Panc1 (cell line): ENCODE data around the gene TEDC2. TPM values are rescaled to one million over a fixed set of nuclear protein-coding genes. Genes with fewer than 3 reads are reported as not detected.

ENCODE experiments used
- ATAC-seq: fragments of 200-7000 bp; cut with Tn5 transposase; 2 replicates; pipeline ENCODE4 v1.9.1; 2020; ENCODE audit warnings: mild to moderate bottlenecking, moderate library complexity
- BruUV-seq: library from RNA; stranded (reverse); fragments of 400-500 nt; replicated peaks from 2 replicates; lab custom pipeline; 2021; lab: Mats Ljungman, UMichigan
- CTCF ChIA-PET: fragments of 300-600 bp; sonication (Branson Sonifier 250); formaldehyde crosslinking; loops from one replicate; lab custom pipeline; 2022; ENCODE audit warnings: antibody characterized with exemption; lab: Charles Lee
- POLR2A ChIA-PET: fragments of 300-600 bp; sonication (Branson Sonifier 250); formaldehyde crosslinking; loops from one replicate; lab custom pipeline; 2022; ENCODE audit warnings: antibody characterized with exemption; lab: Charles Lee
- DNase-seq: peaks from one replicate; pipeline ENCODE4 v3.0.0-alpha.2; 2010; ENCODE audit warnings: low read depth, low spot score
- H3K27ac ChIP-seq: 2 replicates; pipeline ENCODE4 v1.5.1; 2011; ENCODE audit warnings: mild to moderate bottlenecking, low read length, inconsistent platforms
- H3K27me3 ChIP-seq: fragments of 200-500 bp; sonication (Bioruptor generic); 2 replicates; pipeline ENCODE4 v1.6.0; 2014; ENCODE audit warnings: low read length, inconsistent platforms; ENCODE audit not compliant: control insufficient read depth, insufficient read depth
- H3K36me3 ChIP-seq: fragments of 200-500 bp; sonication (Bioruptor generic); 2 replicates; pipeline ENCODE4 v1.5.1; 2014; ENCODE audit warnings: inconsistent platforms, mild to moderate bottlenecking, low read length, moderate library complexity; ENCODE audit not compliant: control insufficient read depth, insufficient read depth
- H3K4me1 ChIP-seq: 2 replicates; pipeline ENCODE4 v1.5.1; 2011; ENCODE audit warnings: inconsistent platforms, mild to moderate bottlenecking, low read length, moderate library complexity; ENCODE audit not compliant: control insufficient read depth, insufficient read depth
- H3K4me3 ChIP-seq, 2 experiments: 2 replicates each; pipeline ENCODE4 v1.5.1; 2011 to 2012; ENCODE audit warnings: low read depth in 2 of 2, low read length in 2 of 2, mild to moderate bottlenecking in 2 of 2, inconsistent platforms in 1 of 2, moderate library complexity in 1 of 2
- H3K9me3 ChIP-seq: fragments of 200-500 bp; sonication (Bioruptor generic); 2 replicates; pipeline ENCODE4 v1.5.1; 2014; ENCODE audit warnings: low read depth, mild to moderate bottlenecking, inconsistent platforms, low read length, moderate library complexity; ENCODE audit not compliant: control insufficient read depth, insufficient read depth
- POLR2AphosphoS5 ChIP-seq: IDR thresholded peaks from 2 replicates; pipeline ENCODE4 v1.6.1; 2012; ENCODE audit warnings: mild to moderate bottlenecking, low read depth, low read length, moderate library complexity
- SIN3A ChIP-seq: IDR thresholded peaks from 2 replicates; pipeline ENCODE4 v1.6.1; 2012; ENCODE audit warnings: low read depth, mild to moderate bottlenecking, low read length, moderate library complexity, borderline replicate concordance; ENCODE audit not compliant: insufficient read depth
- TCF7L2 ChIP-seq: IDR thresholded peaks from 2 replicates; pipeline ENCODE4 v1.6.1; 2011; ENCODE audit warnings: mild to moderate bottlenecking, low read depth, low read length, inconsistent platforms
- in situ Hi-C: cut with HindIII; loops from 2 replicates; pipeline ENCODE4 v1.10.0; 2016; ENCODE audit warnings: low sequenced_read_pairs, low pct_unique_long_range_greater_than_20kb
- intact Hi-C: fragments of 100-400 bp; cut with micrococcal nuclease; formaldehyde crosslinking; loops from one replicate; pipeline ENCODE4 v1.10.0; 2022; ENCODE audit not compliant: unreplicated experiment
- total RNA-seq: library from RNA; stranded (reverse); gene quantifications from one replicate; pipeline ENCODE4 v1.2.1, GENCODE V29; 2021; ENCODE audit not compliant: unreplicated experiment
- TF ChIP-seq, protein P1 (sequence below): fragments of 450-650 bp; IDR thresholded peaks from 2 replicates; pipeline ENCODE4 v1.5.1; 2017; ENCODE audit warnings: mild to moderate bottlenecking
- TF ChIP-seq, protein P2 (sequence below), 2 experiments: IDR thresholded peaks; 2 replicates each; pipeline ENCODE4 v1.6.1; 2011 to 2012; ENCODE audit warnings: low read depth in 2 of 2, control low read depth in 1 of 2, low read length in 1 of 2, mild to moderate bottlenecking in 1 of 2, moderate library complexity in 1 of 2; ENCODE audit not compliant: insufficient read depth in 1 of 2

Gene TEDC2
- total RNA-seq, 1 experiment from 2014 or later, result 25.0 TPM

GRCh38 chr16:2473446-2473926 is 13.6 kb downstream of the TEDC2 start:
- POLR2A ChIA-PET, result no interaction called here
- 0 out of 2 replicates have a peak overlapping the region, but pooled peaks have one; percentile 7 for H3K27ac ChIP-seq
- in situ Hi-C loops (no loop called here), intact Hi-C loops (no loop called here)
- H3K27me3 ChIP-seq, result no peaks in the 10 kb centered on the region
- peak overlapping the region; percentile 34 to 60 for H3K4me3 ChIP-seq
- no TSS peak for BruUV-seq
- H3K4me1 ChIP-seq, result peaks cover 55% of the 10 kb centered on the region
- DNase-seq, result no peak
- peak; percentile 1; the same call in 1 of the 2 replicates for ATAC-seq
- no peaks in the 10 kb centered on the region; the same call in 1 of the 2 replicates for H3K36me3 ChIP-seq
- TF ChIP-seq, protein P1, sequence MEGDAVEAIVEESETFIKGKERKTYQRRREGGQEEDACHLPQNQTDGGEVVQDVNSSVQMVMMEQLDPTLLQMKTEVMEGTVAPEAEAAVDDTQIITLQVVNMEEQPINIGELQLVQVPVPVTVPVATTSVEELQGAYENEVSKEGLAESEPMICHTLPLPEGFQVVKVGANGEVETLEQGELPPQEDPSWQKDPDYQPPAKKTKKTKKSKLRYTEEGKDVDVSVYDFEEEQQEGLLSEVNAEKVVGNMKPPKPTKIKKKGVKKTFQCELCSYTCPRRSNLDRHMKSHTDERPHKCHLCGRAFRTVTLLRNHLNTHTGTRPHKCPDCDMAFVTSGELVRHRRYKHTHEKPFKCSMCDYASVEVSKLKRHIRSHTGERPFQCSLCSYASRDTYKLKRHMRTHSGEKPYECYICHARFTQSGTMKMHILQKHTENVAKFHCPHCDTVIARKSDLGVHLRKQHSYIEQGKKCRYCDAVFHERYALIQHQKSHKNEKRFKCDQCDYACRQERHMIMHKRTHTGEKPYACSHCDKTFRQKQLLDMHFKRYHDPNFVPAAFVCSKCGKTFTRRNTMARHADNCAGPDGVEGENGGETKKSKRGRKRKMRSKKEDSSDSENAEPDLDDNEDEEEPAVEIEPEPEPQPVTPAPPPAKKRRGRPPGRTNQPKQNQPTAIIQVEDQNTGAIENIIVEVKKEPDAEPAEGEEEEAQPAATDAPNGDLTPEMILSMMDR, result no peak
- TF ChIP-seq, protein P2, sequence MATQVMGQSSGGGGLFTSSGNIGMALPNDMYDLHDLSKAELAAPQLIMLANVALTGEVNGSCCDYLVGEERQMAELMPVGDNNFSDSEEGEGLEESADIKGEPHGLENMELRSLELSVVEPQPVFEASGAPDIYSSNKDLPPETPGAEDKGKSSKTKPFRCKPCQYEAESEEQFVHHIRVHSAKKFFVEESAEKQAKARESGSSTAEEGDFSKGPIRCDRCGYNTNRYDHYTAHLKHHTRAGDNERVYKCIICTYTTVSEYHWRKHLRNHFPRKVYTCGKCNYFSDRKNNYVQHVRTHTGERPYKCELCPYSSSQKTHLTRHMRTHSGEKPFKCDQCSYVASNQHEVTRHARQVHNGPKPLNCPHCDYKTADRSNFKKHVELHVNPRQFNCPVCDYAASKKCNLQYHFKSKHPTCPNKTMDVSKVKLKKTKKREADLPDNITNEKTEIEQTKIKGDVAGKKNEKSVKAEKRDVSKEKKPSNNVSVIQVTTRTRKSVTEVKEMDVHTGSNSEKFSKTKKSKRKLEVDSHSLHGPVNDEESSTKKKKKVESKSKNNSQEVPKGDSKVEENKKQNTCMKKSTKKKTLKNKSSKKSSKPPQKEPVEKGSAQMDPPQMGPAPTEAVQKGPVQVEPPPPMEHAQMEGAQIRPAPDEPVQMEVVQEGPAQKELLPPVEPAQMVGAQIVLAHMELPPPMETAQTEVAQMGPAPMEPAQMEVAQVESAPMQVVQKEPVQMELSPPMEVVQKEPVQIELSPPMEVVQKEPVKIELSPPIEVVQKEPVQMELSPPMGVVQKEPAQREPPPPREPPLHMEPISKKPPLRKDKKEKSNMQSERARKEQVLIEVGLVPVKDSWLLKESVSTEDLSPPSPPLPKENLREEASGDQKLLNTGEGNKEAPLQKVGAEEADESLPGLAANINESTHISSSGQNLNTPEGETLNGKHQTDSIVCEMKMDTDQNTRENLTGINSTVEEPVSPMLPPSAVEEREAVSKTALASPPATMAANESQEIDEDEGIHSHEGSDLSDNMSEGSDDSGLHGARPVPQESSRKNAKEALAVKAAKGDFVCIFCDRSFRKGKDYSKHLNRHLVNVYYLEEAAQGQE (IDR thresholded peaks at IDR 0.05; ENCODE audit: insufficient read depth in 1 of 2, low read depth in 2 of 2, low read length in 1 of 2), result no peak
- TF ChIP-seq POLR2AphosphoS5 (0 out of 2 replicates have a peak, but pooled peaks have one; percentile 5), SIN3A (no peak), TCF7L2 (no peak)
- CTCF ChIA-PET, result no interaction called here
- H3K9me3 ChIP-seq, result no peaks in the 10 kb centered on the region

DNA sequence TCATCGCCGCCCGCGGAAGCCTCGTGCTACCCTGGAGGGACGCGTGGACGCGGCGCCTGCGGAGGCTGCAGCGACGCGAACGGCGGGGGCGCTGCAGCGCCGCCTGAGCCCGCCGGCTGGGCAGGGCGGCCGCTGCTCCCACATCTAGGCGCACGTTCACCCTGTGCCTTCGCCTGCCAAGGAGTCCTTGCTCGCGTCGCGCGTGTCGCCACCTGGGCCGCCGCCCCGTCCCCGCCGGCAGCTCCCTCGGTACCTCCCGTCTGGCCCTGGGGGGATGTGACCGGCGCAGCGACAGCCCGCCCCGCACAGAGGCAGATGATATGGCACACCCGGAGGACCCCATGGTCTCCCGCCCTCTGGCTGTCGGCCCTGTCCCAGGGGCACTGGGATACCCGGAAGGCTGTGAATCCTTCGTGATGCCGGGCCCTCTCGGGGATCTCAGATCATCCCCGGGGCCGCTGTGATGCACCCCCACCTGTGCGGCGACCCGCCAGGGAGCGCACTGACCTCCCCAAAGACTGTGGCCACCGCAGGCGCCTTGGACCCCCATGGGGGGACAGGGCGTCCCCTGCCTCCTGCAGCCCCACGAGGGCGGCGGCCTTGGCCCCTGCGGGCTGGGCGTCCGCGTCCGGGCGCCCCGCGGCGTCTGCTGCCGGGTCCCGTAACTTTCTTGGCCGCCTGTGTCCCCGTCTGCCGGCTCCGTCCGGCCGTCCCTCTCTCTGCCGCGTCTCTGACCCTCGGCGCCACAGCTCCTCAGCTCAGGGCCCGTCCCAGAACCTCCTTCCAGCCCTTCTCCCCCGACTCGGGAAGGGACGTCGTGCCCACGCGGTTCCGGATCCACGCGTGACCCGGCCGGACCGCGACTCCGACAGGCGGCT is 14.3 kb downstream of the TEDC2 start:
- DNase-seq (no peak), ATAC-seq (peak; percentile 57)
- BruUV-seq, result TSS peak; percentile 81
- Histone ChIP-seq H3K27ac (peak overlapping the region; percentile 85), H3K36me3 (no peaks in the 10 kb centered on the region; the same call in 1 of the 2 replicates), H3K9me3 (no peaks in the 10 kb centered on the region), H3K4me3 (peak overlapping the region; percentile 60 to 68), H3K27me3 (no peaks in the 10 kb centered on the region), H3K4me1 (peaks cover 50% of the 10 kb centered on the region)
- TF ChIP-seq TCF7L2, result no peak
- no peak; the same call in 1 of the 2 replicates for TF ChIP-seq POLR2AphosphoS5
- TF ChIP-seq SIN3A, result peak; percentile 31; the same call in 1 of the 2 replicates
- TF ChIP-seq, protein P1, result peak; percentile 86
- TF ChIP-seq, protein P2 (IDR thresholded peaks at IDR 0.05; ENCODE audit: insufficient read depth in 1 of 2, low read depth in 2 of 2, low read length in 1 of 2), result no peak
- in situ Hi-C loops, result no loop called here
- CTCF ChIA-PET, result interaction anchor here (0.5 to 0.9 kb wide), 4 partner anchors 15 to 39 kb away, joined by 3 to 13 read pairs (median 3); no protein-coding TSS in a partner anchor
- intact Hi-C loops, result no loop called here
- POLR2A ChIA-PET, result interaction anchor here (0.7 kb wide), 1 partner anchor 17 kb away, joined by 8 read pairs; no protein-coding TSS in a partner anchor
